22Rv1 (cell line): ENCODE results near the gene VWC2.

Source experiments
- H3K27ac ChIP-seq: fragments of 450-650 bp; 2 replicates; pipeline ENCODE4 v1.5.1; 2017
- CTCF ChIP-seq: fragments of 450-650 bp; IDR thresholded peaks from 2 replicates; pipeline ENCODE4 v1.5.1; 2017; ENCODE audit warnings: mild to moderate bottlenecking
- ZFX ChIP-seq: fragments of 450-650 bp; IDR thresholded peaks from 2 replicates; pipeline ENCODE4 v1.6.1; 2017; ENCODE audit warnings: antibody characterized with exemption, borderline replicate concordance

Gene VWC2

GRCh38 chr7:49931627-49932026, 158.2 kb downstream of the VWC2 start:
- no peak overlapping the region for H3K27ac ChIP-seq
- TF ChIP-seq ZFX (no peak), CTCF (no peak)

- H3K27ac ChIP-seq, result no peak overlapping the region
- TF ChIP-seq CTCF, result no peak
- no peak for TF ChIP-seq ZFX
Measured at GRCh38 chr7:49937608-49938007, 164.2 kb downstream of the VWC2 start.
